Measurements from ENCODE around the gene C5orf22.
"Not testable (repeated sequence)": the region's sequence is repeated elsewhere in the genome, so short reads cannot be mapped to it uniquely, and the experiment has no call there.

C5orf22 gene

GRCh38 chr5:31531888-31532547, at the start of gene C5orf22, which contains the start of gene DROSHA:
TSS of gene C5orf22 (plus strand) at chr5:31532301. CDS start at chr5:31532393, 92 bp downstream.
TSS of gene DROSHA (minus strand) at chr5:31532093. CDS start at chr5:31529059, 3,034 bp downstream.
- DNase-seq = peak; percentile 90

- DNase-seq = no peak
Measured at GRCh38 chr5:31485376-31486207, 46.5 kb upstream of the C5orf22 start.

GRCh38 chr5:31486441-31486840, 45.7 kb upstream of the C5orf22 start:
- DNase-seq = no peak

- no peak for DNase-seq
Measured at GRCh38 chr5:31487506-31487905, 44.6 kb upstream of the C5orf22 start.

GRCh38 chr5:31492869-31493268, 39.2 kb upstream of the C5orf22 start:
- no peak for DNase-seq

GRCh38 chr5:31495336-31495735, 36.8 kb upstream of the C5orf22 start:
- DNase-seq = no peak

- DNase-seq = no peak
Measured at GRCh38 chr5:31496301-31496700, 35.8 kb upstream of the C5orf22 start.

- DNase-seq = no peak
Measured at GRCh38 chr5:31496891-31497290, 35.2 kb upstream of the C5orf22 start.

GRCh38 chr5:31500256-31500655, 31.8 kb upstream of the C5orf22 start:
- DNase-seq = no peak

- DNase-seq = no peak
Measured at GRCh38 chr5:31502506-31502905, 29.6 kb upstream of the C5orf22 start.

GRCh38 chr5:31504529-31504928, 27.6 kb upstream of the C5orf22 start:
- DNase-seq = no peak

- no peak for DNase-seq
Measured at GRCh38 chr5:31511305-31511704, 20.8 kb upstream of the C5orf22 start.

- DNase-seq = no peak
Measured at GRCh38 chr5:31516802-31517201, 15.3 kb upstream of the C5orf22 start.

GRCh38 chr5:31523041-31523440, 9.1 kb upstream of the C5orf22 start:
- no peak for DNase-seq

- no peak for DNase-seq
Measured at GRCh38 chr5:31530541-31531265, 1.4 kb upstream of the C5orf22 start.

GRCh38 chr5:31531543-31531887, 586 bp upstream of the C5orf22 start:
- DNase-seq = no peak

GRCh38 chr5:31534527-31535046, 2.5 kb downstream of the C5orf22 start:
- no peak for DNase-seq

GRCh38 chr5:31536873-31537272, 4.8 kb downstream of the C5orf22 start:
- no peak for DNase-seq

GRCh38 chr5:31537349-31537748, 5.2 kb downstream of the C5orf22 start:
- DNase-seq = no peak

- DNase-seq = no peak
Measured at GRCh38 chr5:31537851-31538250, 5.8 kb downstream of the C5orf22 start.

GRCh38 chr5:31549114-31549513, 17.0 kb downstream of the C5orf22 start:
- not testable (repeated sequence) for DNase-seq

GRCh38 chr5:31551878-31552277, 19.8 kb downstream of the C5orf22 start:
- no peak for DNase-seq

- no peak for DNase-seq
Measured at GRCh38 chr5:31553863-31554262, 21.8 kb downstream of the C5orf22 start.
